Caco-2 (cell line): ENCODE data around the gene RBP5. TPM values are rescaled to one million over a fixed set of nuclear protein-coding genes. Genes with fewer than 3 reads are reported as not detected.

ENCODE experiments used
- BruUV-seq: library from RNA; stranded (reverse); fragments of 400-500 nt; replicated peaks from 2 replicates; lab custom pipeline; 2021; lab: Mats Ljungman, UMichigan
- CTCF ChIA-PET: fragments of 300-600 bp; sonication (Branson Sonifier 250); formaldehyde crosslinking; loops from one replicate; lab custom pipeline; 2022; ENCODE audit warnings: antibody characterized with exemption; lab: Charles Lee
- POLR2A ChIA-PET: fragments of 300-600 bp; sonication (Branson Sonifier 250); formaldehyde crosslinking; loops from one replicate; lab custom pipeline; 2022; ENCODE audit warnings: antibody characterized with exemption; lab: Charles Lee
- DNase-seq, 2 experiments: peaks; one replicate each; pipeline versions ENCODE4 v3.0.0 to v3.0.0-alpha.2; 2020 to 2022
- H3K27me3 ChIP-seq: replicated peaks from 2 replicates; pipeline ENCODE4 v1.6.0; 2011; ENCODE audit warnings: low read length; ENCODE audit not compliant: control insufficient read depth, insufficient read depth
- H3K36me3 ChIP-seq: 2 replicates; pipeline ENCODE4 v1.5.1; 2011; ENCODE audit warnings: low read length; ENCODE audit not compliant: control insufficient read depth, insufficient read depth
- H3K4me1 ChIP-seq: fragments of 250-450 bp; sonication (Bioruptor Pico); 2 replicates; pipeline ENCODE4 v1.5.1; 2020; ENCODE audit warnings: mild to moderate bottlenecking
- H3K4me3 ChIP-seq: 2 replicates; pipeline ENCODE4 v1.5.1; 2011; ENCODE audit warnings: low read depth, mild to moderate bottlenecking, control low read depth, low read length
- H3K9me3 ChIP-seq: fragments of 250-450 bp; sonication (Bioruptor Pico); 2 replicates; pipeline ENCODE4 v1.5.1; 2020; ENCODE audit warnings: mild to moderate bottlenecking, moderate library complexity
- H3K27ac Mint-ChIP-seq: one replicate; pipeline ENCODE4 v1.8.0; 2022; ENCODE audit warnings: mixed read lengths; ENCODE audit not compliant: unreplicated experiment
- H3K27me3 Mint-ChIP-seq: one replicate; pipeline ENCODE4 v1.8.0; 2022; ENCODE audit warnings: mixed read lengths; ENCODE audit not compliant: insufficient read depth, unreplicated experiment
- H3K36me3 Mint-ChIP-seq: one replicate; pipeline ENCODE4 v1.8.0; 2022; ENCODE audit warnings: mild to moderate bottlenecking, mixed read lengths; ENCODE audit not compliant: insufficient read depth, unreplicated experiment
- H3K4me1 Mint-ChIP-seq: one replicate; pipeline ENCODE4 v1.8.0; 2022; ENCODE audit warnings: low read depth, mixed read lengths; ENCODE audit not compliant: unreplicated experiment
- H3K4me3 Mint-ChIP-seq: one replicate; pipeline ENCODE4 v1.8.0; 2022; ENCODE audit warnings: mild to moderate bottlenecking, moderate library complexity, mixed read lengths; ENCODE audit not compliant: unreplicated experiment
- H3K9me3 Mint-ChIP-seq: one replicate; pipeline ENCODE4 v1.8.0; 2022; ENCODE audit warnings: mixed read lengths; ENCODE audit not compliant: unreplicated experiment
- CTCF ChIP-seq, 2 experiments: fragments of 200-600 bp in 1 of 2; IDR thresholded peaks; 1 replicate in 1 of 2; 2 replicates in 1 of 2; pipeline versions ENCODE4 v1.5.1 to v1.8.0; 2011 to 2022; ENCODE audit warnings: antibody characterized with exemption in 1 of 2, control low read depth in 1 of 2, inconsistent platforms in 1 of 2, low read depth in 1 of 2, low read length in 1 of 2, mild to moderate bottlenecking in 1 of 2, moderate library complexity in 1 of 2; ENCODE audit not compliant: insufficient read depth in 1 of 2, severe bottlenecking in 1 of 2, unreplicated experiment in 1 of 2
- intact Hi-C: fragments of 100-400 bp; cut with micrococcal nuclease; formaldehyde crosslinking; loops from one replicate; pipeline ENCODE4 v1.10.0; 2022; ENCODE audit not compliant: unreplicated experiment
- total RNA-seq: library from RNA; stranded (reverse); gene quantifications from 2 replicates; pipeline ENCODE4 v1.2.3, GENCODE V29; 2022

Gene RBP5
- total RNA-seq, 1 experiment from 2014 or later, result 1.8 TPM

GRCh38 chr12:7150841-7151240 lies 22.2 kb upstream of the RBP5 start:
- Mint-ChIP-seq H3K4me3 (no peak overlapping the region), H3K9me3 (no peaks in the 10 kb centered on the region), H3K36me3 (peaks cover 17% of the 10 kb centered on the region), H3K4me1 (no peaks in the 10 kb centered on the region), H3K27me3 (no peaks in the 10 kb centered on the region), H3K27ac (no peak overlapping the region)
- Histone ChIP-seq H3K9me3 (no peaks in the 10 kb centered on the region), H3K4me1 (no peaks in the 10 kb centered on the region), H3K4me3 (no peak overlapping the region), H3K36me3 (peaks cover 2% of the 10 kb centered on the region; the same call in 1 of the 2 replicates), H3K27me3 (no peaks in the 10 kb centered on the region)
- no peak for TF ChIP-seq CTCF (IDR thresholded peaks at IDR 0.05; ENCODE audit: insufficient read depth in 1 of 2, low read depth in 1 of 2, low read length in 1 of 2, severe bottlenecking in 1 of 2, unreplicated experiment in 1 of 2)
- intact Hi-C loops, result no loop called here
- POLR2A ChIA-PET, result interaction anchor here (0.7 kb wide), 1 partner anchor 491 kb away, joined by 4 read pairs; no protein-coding TSS in a partner anchor
- DNase-seq, result no peak
- no TSS peak for BruUV-seq
- CTCF ChIA-PET, result no interaction called here

- Mint-ChIP-seq H3K9me3 (no peaks in the 10 kb centered on the region), H3K4me3 (no peak overlapping the region), H3K27me3 (no peaks in the 10 kb centered on the region), H3K4me1 (no peaks in the 10 kb centered on the region), H3K27ac (no peak overlapping the region), H3K36me3 (peaks cover 17% of the 10 kb centered on the region)
- H3K9me3 ChIP-seq, result no peaks in the 10 kb centered on the region
- peaks cover 2% of the 10 kb centered on the region; the same call in 1 of the 2 replicates for H3K36me3 ChIP-seq
- H3K4me1 ChIP-seq, result no peaks in the 10 kb centered on the region
- CTCF ChIA-PET, result no interaction called here
- BruUV-seq, result no TSS peak
- no peak for DNase-seq
- no peaks in the 10 kb centered on the region for H3K27me3 ChIP-seq
- intact Hi-C loops, result no loop called here
- POLR2A ChIA-PET, result interaction anchor here (0.7 kb wide), 1 partner anchor 492 kb away, joined by 4 read pairs; no protein-coding TSS in a partner anchor
- TF ChIP-seq CTCF (IDR thresholded peaks at IDR 0.05; ENCODE audit: insufficient read depth in 1 of 2, low read depth in 1 of 2, low read length in 1 of 2, severe bottlenecking in 1 of 2, unreplicated experiment in 1 of 2), result no peak
- H3K4me3 ChIP-seq, result no peak overlapping the region
These were observed 21.7 kb upstream of the RBP5 start for GRCh38 chr12:7150356-7150755.

GRCh38 chr12:7146906-7147305 lies 18.2 kb upstream of the RBP5 start:
- CTCF ChIA-PET, result interaction anchor here (0.6 to 0.9 kb wide), 3 partner anchors 10 to 42 kb away, joined by 3 to 4 read pairs (median 3); no protein-coding TSS in a partner anchor
- H3K36me3 ChIP-seq, result no peaks in the 10 kb centered on the region; the same call in 1 of the 2 replicates

More at GRCh38 chr12:7146906-7147305, 18.2 kb upstream of the RBP5 start:
- Histone ChIP-seq H3K9me3 (no peaks in the 10 kb centered on the region), H3K4me1 (no peaks in the 10 kb centered on the region), H3K27me3 (no peaks in the 10 kb centered on the region), H3K4me3 (no peak overlapping the region)
- no peak overlapping the region for H3K4me3 Mint-ChIP-seq
- intact Hi-C loops, result no loop called here
- peaks cover 17% of the 10 kb centered on the region for H3K36me3 Mint-ChIP-seq
- no TSS peak for BruUV-seq
- no peak for TF ChIP-seq CTCF (IDR thresholded peaks at IDR 0.05; ENCODE audit: insufficient read depth in 1 of 2, low read depth in 1 of 2, low read length in 1 of 2, severe bottlenecking in 1 of 2, unreplicated experiment in 1 of 2)
- H3K4me1 Mint-ChIP-seq, result no peaks in the 10 kb centered on the region
- POLR2A ChIA-PET, result interaction anchor here (0.6 kb wide), 1 partner anchor 16 kb away, joined by 3 read pairs; no protein-coding TSS in a partner anchor
- no peaks in the 10 kb centered on the region for H3K9me3 Mint-ChIP-seq
- no peaks in the 10 kb centered on the region for H3K27me3 Mint-ChIP-seq
- DNase-seq, result no peak
- no peak overlapping the region for H3K27ac Mint-ChIP-seq
